IPS-NIHi11 (cell line): ENCODE measurements around the gene GSDME.

ENCODE experiments used
- DNase-seq: peaks from one replicate; pipeline ENCODE4 v3.0.0; 2012; ENCODE audit warnings: mixed read lengths, low spot score

Gene GSDME

DNA sequence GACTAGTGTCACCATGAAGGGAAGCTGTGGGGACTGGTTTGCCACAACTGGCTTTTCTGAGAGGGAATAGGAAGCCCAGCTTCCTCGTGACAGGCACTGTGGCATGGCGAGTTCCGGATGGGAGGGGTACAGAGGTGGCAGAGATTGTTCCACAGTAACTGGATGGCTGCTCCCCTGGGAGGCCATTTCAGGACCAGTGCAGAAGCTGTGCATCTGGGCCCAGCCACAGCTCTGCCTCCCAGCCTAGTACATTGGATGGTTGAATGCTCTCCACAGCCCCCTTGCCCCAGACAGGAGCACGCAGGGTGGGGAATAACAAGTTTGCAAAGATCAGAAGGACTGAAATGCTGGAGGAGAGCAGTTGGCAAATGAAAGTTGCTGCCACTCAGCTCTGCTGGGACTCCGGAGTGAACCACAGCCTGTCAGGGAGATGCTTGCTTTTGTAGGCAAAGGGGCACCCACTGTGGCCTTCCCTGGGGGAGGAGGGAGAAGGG is 51.8 kb downstream of the GSDME start:
- DNase-seq = no peak

DNA sequence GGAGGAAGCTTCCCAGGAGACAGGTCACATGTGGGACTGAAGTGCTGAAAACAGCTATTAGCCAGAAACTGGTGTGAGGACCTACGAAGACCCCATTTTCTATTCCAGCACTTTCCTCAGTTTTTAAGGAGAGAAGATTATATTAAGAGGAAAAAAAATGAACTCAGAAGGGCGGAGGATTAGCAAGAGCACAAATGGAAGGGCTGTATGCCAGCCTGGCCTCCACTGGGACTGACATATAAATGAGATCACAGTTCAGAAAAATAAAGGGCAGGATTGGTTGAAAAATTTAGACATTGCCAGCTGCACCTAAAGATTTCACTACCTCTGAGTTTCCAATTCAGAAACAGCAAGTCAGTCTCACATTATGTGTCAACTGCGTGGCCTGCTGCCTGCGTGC is 53.0 kb downstream of the GSDME start:
- no peak for DNase-seq

DNA sequence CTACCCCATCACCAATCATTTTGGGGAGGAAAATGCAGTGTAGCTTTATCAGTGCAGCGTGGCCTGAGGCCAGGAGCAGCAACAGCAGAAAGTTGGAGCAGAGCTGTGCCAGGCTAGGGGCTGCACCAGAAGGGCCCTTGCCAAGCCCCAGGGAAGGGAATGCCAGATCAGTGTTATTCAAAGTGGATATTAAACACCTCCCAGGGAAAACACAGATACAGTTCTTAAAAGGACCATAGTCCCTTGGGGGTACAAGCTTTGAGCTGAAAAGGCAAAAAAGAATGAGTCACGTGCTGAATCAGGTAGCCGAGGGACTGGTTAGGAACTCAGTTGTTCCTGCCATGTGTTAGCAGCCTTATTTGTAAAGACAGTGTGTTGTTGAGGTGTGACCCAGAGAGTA is 54.0 kb downstream of the GSDME start:
- DNase-seq = no peak

DNA sequence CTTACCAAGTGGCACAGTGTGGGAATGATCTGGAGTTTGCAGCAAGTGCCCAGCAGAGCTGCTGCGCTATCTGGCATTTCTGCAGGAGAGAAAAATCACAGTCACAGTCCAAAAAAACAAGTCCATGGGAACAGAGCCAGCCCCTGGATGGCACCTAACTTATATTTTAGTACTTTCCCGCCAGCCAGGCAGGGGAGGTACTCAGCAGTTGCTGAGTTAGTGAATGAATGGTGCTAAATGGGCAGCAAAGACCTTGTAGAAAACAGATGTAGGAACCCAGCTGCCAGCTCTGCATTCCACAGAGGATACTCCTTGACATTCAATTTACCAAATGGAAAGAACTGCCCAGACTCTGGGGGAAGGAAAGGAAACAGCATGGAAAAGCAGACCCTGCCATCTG is 54.5 kb downstream of the GSDME start:
- no peak for DNase-seq

DNA sequence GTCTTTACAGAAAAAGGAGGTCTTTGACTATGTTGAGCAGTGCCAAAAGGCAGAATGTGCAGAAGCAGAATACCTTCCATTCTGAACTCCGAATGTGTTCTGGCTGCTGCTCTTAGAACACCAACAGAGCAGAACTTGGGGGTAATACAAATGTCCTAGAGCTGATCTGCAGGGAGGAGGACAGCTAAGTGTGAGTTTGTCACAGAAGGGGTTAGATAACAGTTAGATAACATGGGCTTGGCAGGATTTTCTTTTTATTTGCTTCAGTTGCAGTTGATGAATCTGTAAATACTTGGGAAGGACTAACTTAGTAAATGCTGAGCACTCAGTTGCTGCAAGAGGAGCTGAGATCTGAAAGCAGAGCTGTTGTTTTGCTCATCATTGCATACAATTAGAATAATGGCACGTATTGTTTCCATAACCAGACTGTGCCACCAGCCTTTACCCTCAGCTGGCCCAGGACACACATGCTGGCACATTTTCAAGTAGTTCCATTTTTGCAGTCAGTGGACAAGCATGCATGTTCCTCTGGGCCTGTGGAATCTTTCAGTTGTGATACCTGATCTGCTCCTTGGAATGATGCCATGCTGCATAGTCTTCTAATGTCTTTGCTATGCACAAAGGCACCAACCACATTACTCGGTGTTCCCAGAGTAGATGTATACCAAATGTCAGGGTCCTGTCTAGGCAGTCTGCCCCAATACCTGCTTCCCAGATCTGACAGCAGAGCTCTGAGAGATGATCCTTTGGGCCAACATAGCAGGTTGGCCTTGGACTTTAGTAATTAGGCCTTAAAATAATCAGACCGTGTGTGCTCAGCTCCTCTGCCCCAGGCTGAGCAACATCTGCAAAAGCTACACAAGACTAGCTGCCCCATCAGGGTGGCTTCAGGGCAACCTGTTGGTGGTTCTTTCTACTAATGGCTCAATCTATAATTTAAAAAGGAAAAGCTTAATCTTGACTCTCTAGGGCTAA is 55.7 kb downstream of the GSDME start:
- DNase-seq = peak; percentile 32

DNA sequence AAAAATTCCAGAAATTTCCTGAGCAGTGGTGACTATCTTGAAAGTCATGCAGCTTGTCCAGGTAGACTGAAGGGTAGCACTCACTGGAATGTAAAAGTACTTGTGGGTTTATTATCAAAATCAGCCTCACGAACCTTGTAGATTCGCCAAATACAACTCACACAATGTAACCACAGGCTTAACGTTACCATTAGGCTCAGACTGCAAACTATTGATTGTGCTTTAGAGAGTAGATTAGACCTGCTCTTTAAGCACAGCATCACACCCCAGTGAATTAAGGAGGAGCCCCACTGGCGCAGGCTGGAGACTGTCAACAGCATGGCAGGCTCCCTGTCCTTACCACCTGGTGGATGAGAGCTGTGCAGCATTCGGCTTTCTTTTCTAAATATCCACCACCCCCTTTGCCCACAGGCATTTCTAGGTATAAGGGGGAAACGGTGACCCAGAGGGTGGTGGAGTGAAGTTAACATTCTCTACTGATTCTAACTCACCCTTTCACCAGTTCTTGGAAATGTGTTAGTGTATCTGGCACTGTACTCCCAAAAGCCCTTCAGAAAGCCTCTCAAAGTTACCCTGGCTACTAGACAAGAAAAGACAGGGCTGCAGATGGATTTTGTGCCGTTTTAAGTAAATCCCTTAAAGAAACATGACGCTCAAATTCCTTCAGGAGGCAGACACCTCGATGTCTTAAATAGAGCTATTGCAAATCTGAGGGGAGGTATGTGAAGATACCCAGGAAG is 56.6 kb downstream of the GSDME start:
- no peak for DNase-seq

DNA sequence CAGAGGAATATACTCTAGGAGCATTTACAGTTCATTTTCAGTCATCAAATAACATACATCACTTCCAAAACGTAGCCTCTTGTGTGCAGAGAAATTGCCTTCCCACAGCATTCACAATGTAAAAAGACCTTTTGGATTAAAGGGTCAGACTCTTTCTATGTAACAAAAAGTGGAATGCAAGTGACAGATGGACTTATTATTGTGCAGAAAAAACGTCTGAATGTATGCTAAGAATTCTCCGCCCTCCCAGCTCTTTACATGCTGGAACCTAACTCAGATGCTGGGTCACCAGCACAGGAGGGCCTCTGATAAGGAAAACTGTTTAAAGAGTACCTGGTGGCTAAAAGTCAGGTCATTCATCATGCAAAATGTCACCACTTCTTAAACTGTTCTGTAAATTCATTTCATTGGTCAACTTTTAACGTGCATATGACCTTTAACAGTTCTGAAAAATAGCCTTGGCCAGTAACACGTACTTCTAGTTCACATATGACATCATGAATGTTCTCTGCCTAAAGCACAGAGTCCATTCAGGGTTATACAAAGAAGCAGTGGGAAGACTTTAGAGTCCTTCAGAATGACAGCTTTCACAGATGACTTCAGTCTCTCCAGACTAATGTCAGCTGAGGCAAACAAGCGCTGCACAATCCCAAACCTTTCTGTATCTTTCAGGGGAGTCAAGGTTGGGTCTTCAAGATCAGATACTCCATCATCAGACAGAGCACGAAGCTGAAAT is 58.6 kb downstream of the GSDME start:
- no peak for DNase-seq

DNA sequence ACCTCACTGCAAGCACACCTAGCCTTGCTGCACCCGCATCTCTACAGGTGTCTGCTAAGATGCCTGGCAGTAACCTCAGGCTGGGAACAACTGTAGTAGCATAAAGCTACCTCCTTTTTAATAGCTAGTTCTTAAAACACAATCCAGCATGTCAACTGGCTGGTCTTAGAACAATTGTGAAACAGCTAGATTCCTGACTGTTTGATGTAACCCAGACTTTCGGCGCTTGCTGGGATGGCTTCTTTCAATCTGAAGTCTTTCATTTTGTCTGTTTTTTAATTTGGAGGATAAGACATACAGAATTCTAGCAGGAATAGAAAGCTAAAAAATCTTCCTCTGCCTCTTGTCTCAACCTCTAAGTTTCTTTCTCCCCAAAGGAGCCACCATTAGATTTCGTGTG is 59.8 kb downstream of the GSDME start:
- DNase-seq = no peak

DNA sequence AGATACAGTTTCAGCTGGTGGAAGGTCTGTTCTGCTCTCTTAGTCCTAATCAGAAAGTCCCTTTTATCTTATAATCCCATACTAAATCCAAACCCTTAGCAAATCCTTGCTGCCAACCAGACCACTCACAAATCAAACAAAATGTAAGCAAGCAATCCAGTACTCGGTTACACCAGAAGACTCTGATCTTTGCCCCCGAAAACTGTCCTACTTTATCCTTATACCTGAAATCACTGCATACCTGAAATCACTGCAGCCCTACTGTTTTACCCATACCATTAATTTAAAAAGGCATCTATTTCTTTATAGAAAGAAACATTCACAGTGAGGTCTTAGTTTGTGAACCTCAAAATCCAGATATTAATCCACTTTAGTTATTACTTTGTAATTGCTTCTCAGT is 64.7 kb downstream of the GSDME start:
- no peak for DNase-seq

DNA sequence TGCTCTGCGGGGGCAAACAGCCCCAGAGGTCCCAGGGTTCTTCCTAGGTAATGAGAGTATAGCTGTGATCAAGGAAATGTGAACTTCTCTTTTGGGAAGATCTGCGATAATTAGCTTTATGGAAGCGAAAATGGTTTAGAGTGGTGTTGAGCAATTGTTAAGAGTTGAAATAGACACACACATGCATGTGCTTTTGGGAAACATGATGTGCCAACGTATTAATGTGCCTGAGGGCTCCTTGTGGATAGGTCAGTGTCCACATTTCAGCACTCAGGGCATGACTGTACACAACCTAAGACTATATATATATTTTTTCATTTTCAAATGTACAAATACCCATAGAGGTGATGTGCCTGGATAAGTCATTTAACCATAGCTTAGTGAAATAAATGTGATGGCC is 67.0 kb downstream of the GSDME start:
- DNase-seq = no peak

DNA sequence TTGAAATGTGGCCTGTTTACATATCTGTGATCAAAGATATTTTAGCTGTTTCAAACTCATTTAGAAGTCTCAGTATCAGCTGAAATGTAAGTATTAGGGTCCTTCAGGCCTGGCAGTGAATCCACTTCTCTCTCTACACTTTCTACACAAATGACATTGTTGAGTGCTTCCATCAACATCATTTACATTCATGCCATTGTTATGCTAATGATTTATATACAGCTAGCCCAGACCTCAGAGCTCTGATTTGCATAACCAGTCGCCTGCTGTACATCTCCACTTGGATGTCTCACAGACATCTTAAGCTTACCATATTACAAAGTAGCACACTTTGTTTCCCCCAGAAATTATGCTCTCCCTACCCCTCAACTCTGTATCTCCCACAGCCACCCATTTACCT is 71.6 kb downstream of the GSDME start:
- DNase-seq = no peak

DNA sequence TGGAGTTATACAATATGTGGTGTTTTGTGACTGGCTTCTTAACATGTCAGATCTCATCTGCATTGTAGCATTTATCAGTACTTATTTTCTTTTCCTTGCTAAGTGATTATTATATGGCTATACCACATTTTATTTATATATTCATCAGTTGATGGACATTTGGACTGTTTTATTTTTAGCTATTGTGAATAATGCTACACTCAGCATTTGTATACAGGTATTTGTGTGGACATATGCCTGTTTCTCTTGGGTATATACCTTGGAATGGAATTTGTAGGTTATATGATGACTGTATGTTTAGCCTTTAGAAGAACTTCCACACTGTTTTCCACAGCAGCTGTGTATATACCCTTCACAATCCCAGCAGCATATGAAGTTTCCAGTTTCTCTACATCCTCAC is 86.5 kb downstream of the GSDME start:
- no peak for DNase-seq

DNA sequence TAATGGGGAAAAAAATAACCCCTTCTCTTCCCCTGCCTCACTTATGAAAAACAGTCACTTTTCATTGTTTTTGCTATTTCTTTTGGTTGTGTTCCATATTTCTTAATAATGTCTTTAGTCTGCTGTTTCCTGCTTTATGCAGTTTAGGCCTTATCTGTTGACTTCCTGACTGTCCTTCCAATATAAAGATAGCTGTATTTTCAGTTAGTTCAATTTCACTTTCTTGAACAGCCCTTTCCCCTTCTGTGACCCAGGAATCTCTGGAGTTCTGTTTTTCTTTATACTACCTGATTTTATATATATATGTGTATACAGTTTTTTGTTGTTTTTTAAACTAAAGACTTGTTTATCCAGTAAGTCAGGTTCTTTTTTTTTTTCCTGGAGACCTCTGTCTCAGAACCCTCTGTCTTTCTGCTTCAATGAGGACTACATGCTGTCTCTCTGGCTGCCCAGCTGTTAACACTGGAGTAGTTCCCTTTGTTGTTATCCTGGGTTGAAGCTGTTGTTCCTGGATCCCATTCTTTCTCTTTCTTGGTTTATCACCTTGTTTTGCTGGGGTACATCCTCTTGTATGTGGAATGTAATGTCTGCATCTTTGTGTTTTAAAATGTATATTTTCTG is 87.2 kb downstream of the GSDME start:
- peak; percentile 28 for DNase-seq

DNA sequence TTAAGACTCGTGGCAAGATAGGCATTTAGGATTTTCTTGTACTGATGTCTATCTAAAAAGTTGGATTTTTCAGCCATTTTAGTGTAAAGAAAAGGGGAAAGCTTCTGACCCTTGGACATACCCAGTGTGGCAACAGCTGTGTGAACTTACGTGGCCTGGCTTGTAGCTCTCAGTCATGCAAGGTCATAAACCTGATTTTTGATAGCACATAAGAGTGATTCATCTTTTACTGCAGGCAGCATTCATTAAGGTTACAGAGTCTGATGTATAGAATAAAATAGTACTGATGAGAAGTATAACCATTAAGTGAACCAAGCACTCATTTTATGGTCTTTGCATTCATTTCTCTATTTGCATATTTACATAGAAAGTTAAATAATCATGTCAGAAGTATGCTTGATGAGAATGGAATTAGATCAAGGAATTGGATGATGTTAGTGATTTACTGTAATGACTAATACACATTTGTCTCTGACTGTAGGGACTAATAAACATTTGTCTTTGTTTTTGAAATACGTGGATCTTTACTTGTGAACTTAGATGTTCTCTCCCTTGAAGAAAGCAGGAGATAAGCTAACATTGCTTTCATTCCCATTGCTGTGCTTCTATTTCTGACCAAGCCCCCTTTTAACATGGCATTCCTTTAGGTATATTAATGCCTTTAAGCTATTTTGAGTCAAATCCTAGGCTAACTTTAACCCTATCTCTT is 88.2 kb downstream of the GSDME start:
- no peak for DNase-seq

DNA sequence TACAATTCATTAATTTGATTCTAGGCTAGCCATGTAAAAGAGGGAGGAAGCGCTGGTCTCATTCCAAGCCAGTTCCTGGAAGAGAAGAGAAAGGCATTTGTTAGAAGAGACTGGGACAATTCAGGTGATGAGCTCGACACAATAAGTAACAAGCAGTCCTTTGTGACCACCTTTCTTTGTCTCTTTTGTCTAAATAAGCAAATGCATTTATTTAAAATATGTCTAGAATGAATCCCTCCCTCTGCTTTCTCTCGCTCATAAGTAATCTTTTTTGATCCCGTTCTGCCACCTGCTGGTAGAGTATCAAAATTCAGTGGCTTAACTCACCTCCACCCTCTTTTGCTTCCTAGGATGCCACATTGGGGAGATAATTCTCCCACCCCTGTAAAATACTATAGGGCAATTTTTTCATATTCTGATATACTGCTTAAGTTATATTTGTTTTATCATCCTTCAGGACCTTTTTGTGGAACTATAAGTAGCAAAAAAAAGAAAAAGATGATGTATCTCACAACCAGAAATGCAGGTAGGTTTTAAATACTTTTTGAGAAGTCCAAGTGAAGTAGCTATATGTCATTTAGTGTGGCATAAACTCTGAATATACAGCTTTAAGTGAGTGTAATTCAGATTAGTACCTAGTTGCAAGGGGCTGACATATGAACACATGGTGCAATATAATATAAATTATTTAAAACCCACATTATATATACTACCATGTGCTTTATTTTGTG is 91.5 kb downstream of the GSDME start:
- peak; percentile 43 for DNase-seq

DNA sequence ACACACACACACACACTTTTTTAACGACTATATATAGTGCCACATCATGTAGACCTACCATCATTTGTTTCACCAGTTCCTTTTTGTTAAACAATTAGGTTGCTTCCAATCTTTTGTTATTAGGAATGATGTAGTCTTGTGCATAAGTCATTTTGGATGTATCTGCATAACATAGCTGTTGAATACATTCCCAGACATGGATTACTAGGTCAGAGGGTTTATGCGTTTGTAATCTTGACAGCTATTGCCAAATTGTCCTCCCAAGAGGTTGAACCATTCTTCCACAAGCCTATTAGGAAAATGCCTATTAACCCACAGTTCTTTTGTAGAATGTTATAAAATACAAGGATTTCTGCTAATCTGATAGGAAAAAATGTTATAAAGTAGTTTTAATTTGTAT is 96.7 kb downstream of the GSDME start:
- no peak for DNase-seq

DNA sequence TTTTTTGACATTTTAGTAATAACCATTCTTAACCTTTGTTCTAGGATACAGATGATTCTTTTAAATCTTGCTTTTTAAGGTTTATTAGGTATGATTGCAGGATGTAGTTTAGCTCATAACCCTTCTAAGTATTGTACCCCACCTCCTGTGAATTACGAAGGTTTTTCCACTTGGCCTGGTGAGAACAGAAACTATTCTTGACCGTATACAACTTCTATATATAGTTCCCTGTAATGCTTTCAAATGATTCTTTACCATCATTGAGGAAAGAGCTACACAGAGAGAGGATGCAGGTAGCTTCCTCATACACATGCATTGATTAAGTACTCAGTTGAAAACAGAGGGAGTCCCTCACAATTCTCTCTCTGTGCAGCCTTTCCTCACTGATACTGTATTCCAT is 97.8 kb downstream of the GSDME start:
- DNase-seq = no peak

DNA sequence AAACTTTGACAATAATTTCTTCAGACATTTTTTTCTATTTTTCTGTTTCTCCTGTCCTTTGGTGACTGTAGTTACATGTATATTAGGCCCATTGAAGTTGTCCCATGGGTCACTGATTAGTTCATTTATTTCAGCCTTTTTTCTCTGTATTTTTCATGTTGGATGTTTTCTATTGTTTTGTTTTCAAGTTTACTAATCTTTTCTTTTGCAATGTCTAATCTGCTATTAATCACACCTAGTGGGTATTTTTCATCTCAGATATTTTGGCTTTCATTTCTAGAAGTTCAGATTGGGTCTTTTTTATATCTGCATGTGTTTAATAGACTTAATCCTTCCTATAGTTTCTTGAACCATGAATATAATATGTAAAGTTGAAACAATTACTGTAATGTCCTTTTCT is 99.3 kb downstream of the GSDME start:
- DNase-seq = no peak

DNA sequence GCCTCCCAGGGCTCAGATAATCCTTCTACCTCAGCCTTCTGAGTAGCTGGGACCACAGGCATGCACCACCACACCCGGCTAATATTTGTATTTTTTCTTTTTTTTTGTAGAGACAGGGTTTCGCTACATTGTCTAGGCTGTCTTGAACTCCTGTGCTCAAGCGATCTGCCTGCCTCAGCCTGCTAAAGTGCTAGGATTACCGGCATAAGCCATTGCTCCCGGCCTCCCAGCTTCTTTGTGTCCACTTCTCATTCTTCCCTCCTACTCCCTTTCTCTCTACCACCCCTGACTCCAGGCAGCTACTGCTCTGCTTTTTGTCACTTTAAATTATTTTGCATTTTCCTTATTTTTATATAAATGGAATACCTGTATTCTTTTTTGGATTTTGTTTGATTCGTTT is 100.7 kb downstream of the GSDME start:
- no peak for DNase-seq

DNA sequence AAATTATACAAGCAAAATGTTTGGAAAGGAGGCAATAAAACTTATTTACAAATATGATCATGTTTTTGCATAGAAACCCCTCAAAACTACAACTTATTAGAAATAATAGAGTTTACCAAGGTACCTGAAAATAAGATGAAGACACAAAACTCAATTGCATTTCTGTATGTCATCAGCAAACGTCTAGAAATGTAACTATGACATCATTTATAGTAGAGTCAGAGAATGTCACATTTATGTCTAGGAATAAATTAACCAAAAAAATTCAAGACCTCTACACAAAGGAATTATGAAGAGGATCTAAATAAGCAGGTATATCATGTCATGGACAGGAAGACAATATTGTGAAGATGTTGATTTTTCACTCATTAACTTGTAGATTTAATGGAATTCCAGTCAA is 103.0 kb downstream of the GSDME start:
- DNase-seq = no peak
